RWPE2 (cell line): Measurements from ENCODE around the gene INPP5B.

Source experiments
- ATAC-seq: fragments of 200-7000 bp; cut with Tn5 transposase; 3 replicates; pipeline ENCODE4 v1.9.1; 2021; ENCODE audit warnings: low read depth
- DNase-seq: peaks from one replicate; pipeline ENCODE4 v3.0.0-alpha.2; 2020; ENCODE audit warnings: low spot score
- H3K27ac ChIP-seq: fragments of 450-650 bp; 2 replicates; pipeline ENCODE4 v1.5.1; 2017; ENCODE audit warnings: mild to moderate bottlenecking; ENCODE audit not compliant: poor library complexity, severe bottlenecking
- H3K27me3 ChIP-seq: fragments of 250-450 bp; sonication (Bioruptor Pico); 2 replicates; pipeline ENCODE4 v1.5.1; 2021; ENCODE audit warnings: mild to moderate bottlenecking, moderate library complexity; ENCODE audit not compliant: insufficient read depth, poor library complexity, severe bottlenecking
- H3K36me3 ChIP-seq: fragments of 250-450 bp; sonication (Bioruptor Pico); 2 replicates; pipeline ENCODE4 v1.5.1; 2020; ENCODE audit warnings: low read depth, mild to moderate bottlenecking, moderate library complexity
- H3K4me1 ChIP-seq: fragments of 250-450 bp; sonication (Bioruptor Pico); 2 replicates; pipeline ENCODE4 v1.5.1; 2021; ENCODE audit warnings: mild to moderate bottlenecking, moderate library complexity; ENCODE audit not compliant: insufficient read depth, poor library complexity, severe bottlenecking
- H3K4me3 ChIP-seq: fragments of 250-450 bp; sonication (Bioruptor Pico); 2 replicates; pipeline ENCODE4 v1.5.1; 2021; ENCODE audit warnings: mild to moderate bottlenecking, moderate library complexity; ENCODE audit not compliant: severe bottlenecking
- H3K9me3 ChIP-seq: fragments of 250-450 bp; sonication (Bioruptor Pico); 2 replicates; pipeline ENCODE4 v1.5.1; 2021; ENCODE audit warnings: mild to moderate bottlenecking, moderate library complexity; ENCODE audit not compliant: severe bottlenecking
- CTCF ChIP-seq: fragments of 450-650 bp; IDR thresholded peaks from one replicate; pipeline ENCODE4 v1.5.1; 2017; ENCODE audit warnings: mild to moderate bottlenecking, moderate library complexity; ENCODE audit not compliant: poor library complexity, severe bottlenecking

INPP5B gene

GRCh38 chr1:37828410-37829074 is 118.3 kb downstream of the INPP5B start:
- H3K36me3 ChIP-seq = peaks cover 75% of the 10 kb centered on the region
- H3K27ac ChIP-seq = no peak overlapping the region
- no peaks in the 10 kb centered on the region for H3K27me3 ChIP-seq
- DNase-seq = no peak
- H3K4me1 ChIP-seq = peaks cover 5% of the 10 kb centered on the region
- TF ChIP-seq CTCF = no peak
- H3K9me3 ChIP-seq = no peaks in the 10 kb centered on the region
- H3K4me3 ChIP-seq = no peak overlapping the region
- ATAC-seq = 0 out of 3 replicates have a peak, but pooled peaks have one; percentile 27

DNA sequence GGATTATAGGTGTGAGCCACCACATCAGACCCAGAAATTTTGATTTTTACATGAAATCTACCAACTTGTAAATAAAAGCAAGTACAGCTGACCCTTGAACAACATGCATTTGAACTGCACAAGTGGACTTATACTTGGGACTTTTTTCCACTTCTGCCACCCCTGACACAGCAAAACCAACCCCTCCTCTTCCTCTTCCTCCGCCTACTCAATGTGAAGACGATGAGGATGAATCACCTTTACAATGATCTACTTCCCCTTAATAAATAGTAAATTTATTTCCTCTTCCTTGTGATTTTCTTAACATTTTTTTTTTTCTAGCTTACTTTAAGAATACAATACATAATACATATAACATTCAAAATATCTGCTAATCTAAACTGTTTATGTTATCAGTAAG is 121.3 kb downstream of the INPP5B start:
- Histone ChIP-seq H3K9me3 (no peaks in the 10 kb centered on the region), H3K36me3 (peaks cover 75% of the 10 kb centered on the region), H3K27ac (no peak overlapping the region), H3K4me1 (peaks cover 5% of the 10 kb centered on the region), H3K4me3 (no peak overlapping the region), H3K27me3 (no peaks in the 10 kb centered on the region)
- no peak for DNase-seq
- no peak for ATAC-seq
- TF ChIP-seq CTCF = no peak

DNA sequence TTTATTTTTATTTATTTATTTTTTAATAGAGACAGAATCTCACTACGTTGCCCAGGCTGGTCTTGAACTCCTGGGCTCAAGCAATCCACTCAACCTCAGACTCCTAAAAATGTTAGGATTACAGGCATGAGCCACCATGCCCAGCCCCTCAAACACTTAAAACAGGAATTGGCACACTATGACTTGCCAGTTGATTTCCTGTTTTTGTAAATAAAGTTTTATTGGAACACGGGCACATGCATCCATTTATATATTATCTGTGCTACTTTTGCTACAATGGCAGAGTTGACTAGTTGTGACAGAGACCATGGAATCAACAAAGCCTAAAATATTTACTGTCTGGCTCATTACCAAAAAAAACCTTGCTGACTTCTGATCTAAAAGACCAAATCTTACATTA is 122.9 kb downstream of the INPP5B start:
- no peak for TF ChIP-seq CTCF
- no peak for DNase-seq
- Histone ChIP-seq H3K4me3 (no peak overlapping the region), H3K4me1 (peaks cover 5% of the 10 kb centered on the region), H3K36me3 (peaks cover 72% of the 10 kb centered on the region), H3K9me3 (no peaks in the 10 kb centered on the region), H3K27me3 (no peaks in the 10 kb centered on the region), H3K27ac (no peak overlapping the region)
- ATAC-seq = no peak

DNA sequence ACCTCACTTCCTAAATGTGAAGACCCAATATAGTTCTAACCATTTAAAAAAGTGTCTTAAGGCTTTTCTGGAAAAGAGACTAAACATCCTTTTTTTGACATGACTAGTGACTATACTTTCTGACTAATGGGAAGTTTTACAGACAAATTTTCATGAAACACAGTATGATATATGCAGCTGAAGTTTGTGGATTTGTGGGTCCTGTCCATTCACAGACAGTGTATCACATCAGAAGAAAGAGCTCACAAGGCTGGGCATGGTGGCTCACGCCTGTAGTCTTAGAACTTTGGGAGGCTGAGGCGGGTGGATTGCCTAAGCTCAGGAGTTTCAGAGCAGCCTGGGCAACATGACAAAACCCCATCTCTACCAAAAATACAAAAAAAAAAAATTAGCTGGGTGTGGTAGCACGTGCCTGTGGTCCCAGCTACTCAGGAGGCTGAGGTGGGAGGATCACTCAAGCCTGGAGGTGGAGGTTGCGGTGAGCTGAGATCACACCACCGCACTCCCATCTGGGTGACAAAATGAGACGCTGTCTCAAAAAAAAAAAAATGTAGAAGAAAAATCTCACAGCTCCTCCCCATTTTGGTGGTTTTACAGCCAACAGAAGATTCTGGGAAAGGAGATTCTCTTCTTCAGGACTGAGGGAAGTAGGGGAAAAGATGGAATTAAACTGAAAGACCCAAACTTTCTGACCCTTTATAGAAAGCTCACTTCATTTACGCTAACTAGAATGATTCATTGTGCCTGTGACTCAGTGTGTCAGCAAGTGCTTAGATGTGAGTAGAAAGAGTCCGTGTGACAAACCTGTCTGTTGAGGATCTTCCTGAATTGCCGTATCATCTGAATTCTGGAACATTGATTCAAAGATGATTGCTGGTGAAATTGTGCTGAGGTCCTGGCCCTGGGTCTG is 123.7 kb downstream of the INPP5B start:
- H3K4me1 ChIP-seq = no peaks in the 10 kb centered on the region
- H3K36me3 ChIP-seq = peaks cover 66% of the 10 kb centered on the region
- DNase-seq (no peak), ATAC-seq (no peak)
- no peaks in the 10 kb centered on the region for H3K9me3 ChIP-seq
- H3K27ac ChIP-seq = no peak overlapping the region
- no peak overlapping the region for H3K4me3 ChIP-seq
- TF ChIP-seq CTCF = no peak
- H3K27me3 ChIP-seq = no peaks in the 10 kb centered on the region
